ENCODE data around the gene HINFP. TPM values are rescaled to one million over a fixed set of nuclear protein-coding genes. Genes with fewer than 3 reads are reported as not detected.
A peak's percentile ranks its signal among the peaks of the same experiment; 100 is the strongest.

The HINFP gene
- total RNA-seq, 1 donor from 2014 or later = 21.9 TPM

- no peaks in the 10 kb centered on the region for H3K36me3 Mint-ChIP-seq (ENCODE audit: low read depth)
- TF ChIP-seq CTCF (IDR thresholded peaks at IDR 0.05) = no peak
- DNase-seq (ENCODE audit: low spot score) = no peak
- peak overlapping the region; percentile 56 for H3K4me3 Mint-ChIP-seq (ENCODE audit: unreplicated experiment)
- H3K9me3 Mint-ChIP-seq (ENCODE audit: low read depth) = no peaks in the 10 kb centered on the region
- peaks cover 19% of the 10 kb centered on the region for H3K4me1 Mint-ChIP-seq (ENCODE audit: low read depth)
- H3K27me3 Mint-ChIP-seq (ENCODE audit: low read depth) = no peaks in the 10 kb centered on the region
- H3K27ac Mint-ChIP-seq (ENCODE audit: unreplicated experiment) = peak overlapping the region; percentile 51
Observed at GRCh38 chr11:119167933-119168332, 46.6 kb downstream of the HINFP start.

- peak; percentile 89 for TF ChIP-seq CTCF (IDR thresholded peaks at IDR 0.05)
- H3K9me3 Mint-ChIP-seq (ENCODE audit: low read depth) = no peaks in the 10 kb centered on the region
- peak within 1 kb of the TSS; percentile 78 for H3K4me3 Mint-ChIP-seq (ENCODE audit: unreplicated experiment)
- H3K4me1 Mint-ChIP-seq (ENCODE audit: low read depth) = peaks cover 19% of the 10 kb centered on the region
- no peaks in the 10 kb centered on the region for H3K36me3 Mint-ChIP-seq (ENCODE audit: low read depth)
- no peak for DNase-seq (ENCODE audit: low spot score)
- no peaks in the 10 kb centered on the region for H3K27me3 Mint-ChIP-seq (ENCODE audit: low read depth)
- peak within 1 kb of the TSS; percentile 74 for H3K27ac Mint-ChIP-seq (ENCODE audit: unreplicated experiment)
Observed at GRCh38 chr11:119168471-119169281, 47.3 kb downstream of the HINFP start, which contains the start of gene NLRX1. Gene NLRX1, plus strand, starts transcription at chr11:119168725. Its CDS starts 2,679 bp downstream, at chr11:119171404.

GRCh38 chr11:119169282-119169719 lies 47.9 kb downstream of the HINFP start:
- no peak for DNase-seq (ENCODE audit: low spot score)
- Mint-ChIP-seq H3K27me3 (ENCODE audit: low read depth) (no peaks in the 10 kb centered on the region), H3K27ac (ENCODE audit: unreplicated experiment) (peak overlapping the region; percentile 74), H3K4me3 (ENCODE audit: unreplicated experiment) (peak overlapping the region; percentile 78), H3K36me3 (ENCODE audit: low read depth) (no peaks in the 10 kb centered on the region), H3K4me1 (ENCODE audit: low read depth) (peaks cover 19% of the 10 kb centered on the region), H3K9me3 (ENCODE audit: low read depth) (no peaks in the 10 kb centered on the region)
- no peak for TF ChIP-seq CTCF (IDR thresholded peaks at IDR 0.05)

- no peak for DNase-seq (ENCODE audit: low spot score)
- TF ChIP-seq CTCF (IDR thresholded peaks at IDR 0.05) = no peak
- peaks cover 14% of the 10 kb centered on the region for H3K4me1 Mint-ChIP-seq (ENCODE audit: low read depth)
- no peaks in the 10 kb centered on the region for H3K9me3 Mint-ChIP-seq (ENCODE audit: low read depth)
- no peaks in the 10 kb centered on the region for H3K27me3 Mint-ChIP-seq (ENCODE audit: low read depth)
- H3K4me3 Mint-ChIP-seq (ENCODE audit: unreplicated experiment) = no peak overlapping the region
- no peak overlapping the region for H3K27ac Mint-ChIP-seq (ENCODE audit: unreplicated experiment)
- peaks cover 2% of the 10 kb centered on the region for H3K36me3 Mint-ChIP-seq (ENCODE audit: low read depth)
Observed at GRCh38 chr11:119172513-119172912, 51.1 kb downstream of the HINFP start.

GRCh38 chr11:119173453-119173852 lies 52.1 kb downstream of the HINFP start:
- Mint-ChIP-seq H3K4me1 (ENCODE audit: low read depth) (peaks cover 22% of the 10 kb centered on the region), H3K4me3 (ENCODE audit: unreplicated experiment) (no peak overlapping the region), H3K36me3 (ENCODE audit: low read depth) (peaks cover 2% of the 10 kb centered on the region), H3K27me3 (ENCODE audit: low read depth) (no peaks in the 10 kb centered on the region), H3K9me3 (ENCODE audit: low read depth) (no peaks in the 10 kb centered on the region), H3K27ac (ENCODE audit: unreplicated experiment) (no peak overlapping the region)
- DNase-seq (ENCODE audit: low spot score) = no peak
- TF ChIP-seq CTCF (IDR thresholded peaks at IDR 0.05) = no peak

Measured in chondrocyte (in vitro differentiated cells).